Upper lobe of left lung (tissue), 6 donors: Measurements from ENCODE around the gene IRS1. TPM values are rescaled to one million over a fixed set of nuclear protein-coding genes. Genes with fewer than 3 reads are reported as not detected.

Experiments
- ATAC-seq, 2 donors: fragments of 200-7000 bp; cut with Tn5 transposase; one replicate each; pipeline ENCODE4 v1.9.1; 2022; ENCODE audit warnings: mild to moderate bottlenecking in 2 of 2, moderate library complexity in 2 of 2; ENCODE audit not compliant: low FRiP score in 2 of 2
- DNase-seq, 2 donors: peaks; one replicate each; pipeline ENCODE4 v3.0.0-alpha.2; 2019 to 2020
- H3K27ac ChIP-seq, 4 donors: fragments of 200-600 bp; sonication (generic); one replicate each; pipeline ENCODE4 v1.5.1; 2016 to 2019
- H3K27me3 ChIP-seq, 4 donors: fragments of 200-600 bp; sonication (generic); one replicate each; pipeline ENCODE4 v1.5.1; 2017 to 2019
- H3K36me3 ChIP-seq, 4 donors: fragments of 200-600 bp; sonication (generic); one replicate each; pipeline ENCODE4 v1.5.1; 2016 to 2019
- H3K4me1 ChIP-seq, 4 donors: fragments of 200-600 bp; sonication (generic); one replicate each; pipeline ENCODE4 v1.5.1; 2018 to 2019
- H3K4me3 ChIP-seq, 4 donors: fragments of 200-600 bp; sonication (generic); one replicate each; pipeline ENCODE4 v1.5.1; 2017 to 2019; ENCODE audit warnings: mild to moderate bottlenecking in 2 of 4, moderate library complexity in 1 of 4
- H3K9me3 ChIP-seq, 4 donors: fragments of 200-600 bp; sonication (generic); one replicate each; pipeline ENCODE4 v1.5.1; 2018 to 2019
- EP300 ChIP-seq, 4 donors: sonication (generic); formaldehyde crosslinking; IDR thresholded peaks; one replicate each; pipeline ENCODE4 v1.5.1; 2017; ENCODE audit warnings: antibody characterized with exemption in 4 of 4, control low read depth in 2 of 4
- POLR2A ChIP-seq, 4 donors: fragments of 450-650 bp; IDR thresholded peaks; one replicate each; pipeline ENCODE4 v1.5.1; 2016 to 2017; ENCODE audit warnings: antibody characterized with exemption in 4 of 4, mild to moderate bottlenecking in 2 of 4
- POLR2AphosphoS5 ChIP-seq, 2 donors: sonication (generic); formaldehyde crosslinking; IDR thresholded peaks; one replicate each; pipeline ENCODE4 v1.5.1; 2017; ENCODE audit warnings: antibody characterized with exemption in 2 of 2
- WGBS, 2 donors: methylation state at CpG; one replicate each; pipeline ENCODE4 v1.1.5; 2017 to 2018; 5-methylcytosine and 5-hydroxymethylcytosine counted together
- total RNA-seq, 6 donors: library from RNA; depleted of rRNA in 4 of 6; stranded (reverse); fragments of >200 nt in 4 of 6; gene quantifications; one replicate each; pipeline versions ENCODE4 v1.1.0 to v1.2.1, GENCODE V29; 2016 to 2021
- TF ChIP-seq, protein P1 (sequence below), 6 experiments: fragments of 450-650 bp in 4 of 6; fragments of 200-600 bp in 2 of 6; sonication (generic) in 2 of 6; IDR thresholded peaks; one replicate each; pipeline ENCODE4 v1.5.1; 2016 to 2019; ENCODE audit warnings: antibody characterized with exemption in 6 of 6
- donor health status: DM: no; HTN: no; CAD: no; lungs with moderate emphysema.
- donor health status: DM: no; HTN: yes; CAD: no; lungs with severe emphysema.

The IRS1 gene
- total RNA-seq, 6 donors from 2014 or later = 9.3 to 14.3 (median 12.4) TPM

DNA sequence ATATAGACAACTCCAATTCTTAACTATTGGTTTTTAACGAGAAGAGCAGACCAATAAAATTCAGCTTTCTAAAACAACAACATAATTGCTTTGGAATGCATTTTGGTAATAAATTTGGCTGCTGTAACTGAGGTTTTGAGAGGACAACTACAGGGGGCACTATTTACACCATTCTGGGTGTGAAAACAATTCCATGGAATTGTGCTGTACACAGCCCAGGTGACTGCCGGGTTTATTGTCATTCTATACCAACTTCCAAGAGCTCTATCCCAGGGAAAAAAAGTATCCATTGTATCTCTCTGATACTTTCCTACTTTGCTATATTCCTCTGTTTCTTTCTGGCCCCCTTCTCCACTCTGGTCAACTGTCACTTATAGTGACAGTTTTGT is 38.4 kb downstream of the IRS1 start:
- DNase-seq = no peak
- ATAC-seq = no peak
- Histone ChIP-seq H3K27me3 (no peaks in the 10 kb centered on the region), H3K4me1 (peaks cover 0 to 10% (median 5%) of the 10 kb centered on the region in 4 donors), H3K27ac (peak overlapping the region in 1 of 4 donors; percentile 32), H3K9me3 (no peaks in the 10 kb centered on the region), H3K36me3 (no peaks in the 10 kb centered on the region), H3K4me3 (no peak overlapping the region)
- WGBS, 2 donors = 81 to 95% methylated on average over 2 of the region's 2 CpGs
- TF ChIP-seq POLR2A (IDR thresholded peaks at IDR 0.05) (no peak), POLR2AphosphoS5 (IDR thresholded peaks at IDR 0.05) (no peak), EP300 (IDR thresholded peaks at IDR 0.05) (no peak)
- TF ChIP-seq, protein P1, sequence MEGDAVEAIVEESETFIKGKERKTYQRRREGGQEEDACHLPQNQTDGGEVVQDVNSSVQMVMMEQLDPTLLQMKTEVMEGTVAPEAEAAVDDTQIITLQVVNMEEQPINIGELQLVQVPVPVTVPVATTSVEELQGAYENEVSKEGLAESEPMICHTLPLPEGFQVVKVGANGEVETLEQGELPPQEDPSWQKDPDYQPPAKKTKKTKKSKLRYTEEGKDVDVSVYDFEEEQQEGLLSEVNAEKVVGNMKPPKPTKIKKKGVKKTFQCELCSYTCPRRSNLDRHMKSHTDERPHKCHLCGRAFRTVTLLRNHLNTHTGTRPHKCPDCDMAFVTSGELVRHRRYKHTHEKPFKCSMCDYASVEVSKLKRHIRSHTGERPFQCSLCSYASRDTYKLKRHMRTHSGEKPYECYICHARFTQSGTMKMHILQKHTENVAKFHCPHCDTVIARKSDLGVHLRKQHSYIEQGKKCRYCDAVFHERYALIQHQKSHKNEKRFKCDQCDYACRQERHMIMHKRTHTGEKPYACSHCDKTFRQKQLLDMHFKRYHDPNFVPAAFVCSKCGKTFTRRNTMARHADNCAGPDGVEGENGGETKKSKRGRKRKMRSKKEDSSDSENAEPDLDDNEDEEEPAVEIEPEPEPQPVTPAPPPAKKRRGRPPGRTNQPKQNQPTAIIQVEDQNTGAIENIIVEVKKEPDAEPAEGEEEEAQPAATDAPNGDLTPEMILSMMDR (IDR thresholded peaks at IDR 0.05) = no peak

DNA sequence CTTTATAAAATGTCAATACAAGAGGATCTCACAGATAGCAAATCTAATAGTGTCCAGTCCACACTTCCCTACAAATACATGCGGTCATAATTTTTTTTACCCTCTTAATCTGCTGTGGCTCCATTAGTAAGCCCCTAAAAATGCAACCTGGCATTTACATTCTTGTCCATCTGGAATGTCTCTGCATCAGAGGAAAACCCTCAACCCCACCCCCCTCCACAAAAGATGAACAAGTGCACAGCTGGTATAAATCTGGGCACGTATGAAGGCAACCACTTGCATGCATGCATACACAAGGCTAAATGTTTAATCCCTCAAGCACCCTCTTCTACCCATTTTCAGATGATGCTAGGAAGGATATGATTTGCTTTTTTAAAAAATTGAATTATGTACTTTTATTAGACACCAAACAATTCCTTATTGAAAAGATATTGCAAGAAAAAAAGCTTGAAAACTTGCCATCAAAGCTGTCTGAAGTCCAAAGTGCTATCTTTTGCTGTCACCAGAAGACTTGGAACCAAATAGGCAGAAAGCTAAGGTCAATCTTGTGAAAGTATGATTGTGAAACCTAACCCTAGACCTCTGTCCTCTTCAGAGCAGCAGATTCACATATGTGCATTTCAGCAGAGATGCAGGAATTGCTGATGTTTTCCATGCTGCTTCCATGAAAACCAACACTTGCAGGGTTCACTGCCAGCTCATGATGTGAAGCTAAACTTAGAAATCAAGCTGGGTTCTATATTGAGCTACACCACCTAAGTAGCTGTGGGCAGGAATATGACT is 39.0 kb downstream of the IRS1 start:
- no peak overlapping the region for H3K4me3 ChIP-seq
- ATAC-seq = peak in 1 of 2 donors; percentile 34
- H3K9me3 ChIP-seq = no peaks in the 10 kb centered on the region
- TF ChIP-seq, protein P1 (IDR thresholded peaks at IDR 0.05) = no peak
- TF ChIP-seq EP300 (IDR thresholded peaks at IDR 0.05) = no peak
- TF ChIP-seq POLR2AphosphoS5 (IDR thresholded peaks at IDR 0.05) = peak in 1 of 2 donors; percentile 52
- TF ChIP-seq POLR2A (IDR thresholded peaks at IDR 0.05) = no peak
- no peaks in the 10 kb centered on the region for H3K36me3 ChIP-seq
- WGBS, 2 donors = 76 to 86% methylated on average over 2 of the region's 2 CpGs
- H3K27ac ChIP-seq = no peak overlapping the region
- no peaks in the 10 kb centered on the region for H3K27me3 ChIP-seq
- DNase-seq = no peak
- H3K4me1 ChIP-seq = peaks cover 0 to 15% (median 7%) of the 10 kb centered on the region in 4 donors

GRCh38 chr2:226759768-226760167 is 39.9 kb downstream of the IRS1 start:
- ATAC-seq (no peak), DNase-seq (no peak)
- Histone ChIP-seq H3K27ac (no peak overlapping the region), H3K4me1 (peaks cover 0 to 18% (median 10%) of the 10 kb centered on the region in 4 donors), H3K36me3 (no peaks in the 10 kb centered on the region), H3K9me3 (no peaks in the 10 kb centered on the region), H3K4me3 (no peak overlapping the region), H3K27me3 (no peaks in the 10 kb centered on the region)
- WGBS, 2 donors = 83 to 84% methylated on average over 9 of the region's 9 CpGs
- TF ChIP-seq, protein P1 (IDR thresholded peaks at IDR 0.05) = no peak
- TF ChIP-seq POLR2A (IDR thresholded peaks at IDR 0.05) (no peak), EP300 (IDR thresholded peaks at IDR 0.05) (no peak), POLR2AphosphoS5 (IDR thresholded peaks at IDR 0.05) (no peak)

- H3K4me3 ChIP-seq = no peak overlapping the region
- DNase-seq (no peak), ATAC-seq (peak in 1 of 2 donors; percentile 77)
- WGBS, 2 donors = 55 to 73% methylated on average over 3 of the region's 3 CpGs
- no peaks in the 10 kb centered on the region for H3K36me3 ChIP-seq
- peak overlapping the region in 1 of 4 donors; percentile 27 for H3K27ac ChIP-seq
- H3K4me1 ChIP-seq = peaks cover 0 to 25% (median 11%) of the 10 kb centered on the region in 4 donors
- TF ChIP-seq, protein P1 (IDR thresholded peaks at IDR 0.05) = no peak
- no peak for TF ChIP-seq POLR2AphosphoS5 (IDR thresholded peaks at IDR 0.05)
- TF ChIP-seq POLR2A (IDR thresholded peaks at IDR 0.05) = no peak
- no peak for TF ChIP-seq EP300 (IDR thresholded peaks at IDR 0.05)
- no peaks in the 10 kb centered on the region for H3K9me3 ChIP-seq
- no peaks in the 10 kb centered on the region for H3K27me3 ChIP-seq
Measured at GRCh38 chr2:226758921-226759640, 40.5 kb downstream of the IRS1 start.
